ENCODE data around the gene HOXD11.

Gene HOXD11

GRCh38 chr2:176109192-176109901 is 2.3 kb downstream of the HOXD11 start:
- DNase-seq: no peak

DNA sequence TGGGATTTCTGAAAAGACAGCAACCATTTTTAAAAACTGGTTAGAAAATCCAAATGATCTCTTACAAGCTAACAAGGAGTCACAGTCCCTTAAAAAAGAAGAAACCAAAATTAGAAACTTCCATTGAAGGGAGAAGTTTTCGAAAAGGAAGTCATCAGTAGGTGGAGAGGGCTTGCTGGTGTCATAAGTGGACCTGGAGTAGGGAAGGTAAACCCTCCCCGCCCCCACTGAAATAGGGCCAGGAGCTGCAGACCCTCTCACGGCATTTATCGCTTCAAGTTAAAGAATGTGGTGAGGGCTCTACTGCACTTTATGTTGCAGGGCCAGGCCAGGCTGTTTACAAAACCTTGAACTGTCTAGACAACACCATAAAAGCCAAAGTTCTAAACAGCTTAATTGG is 2.9 kb downstream of the HOXD11 start:
- no peak for DNase-seq

DNA sequence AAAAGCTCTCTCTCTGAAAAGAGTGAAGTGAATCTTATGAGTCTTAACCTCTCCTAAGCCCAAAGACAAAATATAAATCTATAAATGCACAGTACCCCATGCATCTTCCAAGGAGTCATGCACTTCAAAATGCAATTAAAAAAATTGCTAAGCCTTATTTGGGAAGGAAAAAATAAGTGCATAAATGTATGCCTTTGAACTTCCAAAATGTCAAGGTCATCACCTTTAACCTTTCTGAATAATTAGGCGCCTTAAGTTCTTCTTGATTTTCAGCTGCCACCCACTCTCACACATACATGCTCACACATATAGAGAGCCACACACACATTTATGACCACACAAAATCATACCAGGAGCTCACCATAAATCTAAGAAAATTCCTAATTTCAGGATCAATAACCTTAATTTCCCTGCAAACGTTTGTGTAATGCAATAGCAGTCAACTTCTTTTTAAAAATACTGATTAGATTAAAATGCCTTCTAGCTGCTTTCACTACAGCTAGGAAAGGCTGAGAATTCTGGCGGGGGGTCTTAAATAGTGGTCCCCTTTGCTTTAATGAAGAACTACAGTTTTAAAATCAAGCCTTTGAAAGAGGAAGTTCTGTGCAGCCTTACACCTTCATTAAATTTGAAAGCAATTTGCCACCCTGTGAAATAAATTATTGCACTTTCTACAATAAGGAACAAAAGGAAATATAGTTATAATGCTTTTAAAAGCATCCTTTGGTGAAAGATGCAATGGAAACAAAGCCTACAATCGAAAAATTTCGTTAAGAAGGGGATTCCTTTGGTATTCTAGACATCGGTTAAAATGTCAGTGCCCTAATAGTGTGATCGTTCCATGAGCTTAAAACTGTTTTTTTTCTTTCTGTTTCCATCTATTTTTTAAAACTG is 3.6 kb downstream of the HOXD11 start:
- DNase-seq: no peak

DNA sequence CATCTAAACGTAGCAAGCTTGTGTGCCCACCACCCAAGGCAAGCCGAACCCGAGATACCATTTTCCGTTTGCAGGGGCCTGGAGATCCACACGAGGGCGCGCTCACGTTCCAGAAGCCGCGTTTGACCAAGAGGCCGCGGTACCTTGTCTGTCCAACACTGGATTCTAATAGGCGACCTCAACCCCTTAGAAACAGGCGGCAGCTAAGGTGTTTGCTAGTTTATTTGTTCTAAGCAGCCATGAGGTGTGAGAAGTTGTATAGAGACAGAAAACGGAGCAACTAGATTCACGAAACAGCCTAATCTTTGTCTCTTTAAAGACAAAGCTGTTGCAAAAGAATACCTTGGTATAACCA is 4.2 kb downstream of the HOXD11 start:
- DNase-seq: no peak

DNA sequence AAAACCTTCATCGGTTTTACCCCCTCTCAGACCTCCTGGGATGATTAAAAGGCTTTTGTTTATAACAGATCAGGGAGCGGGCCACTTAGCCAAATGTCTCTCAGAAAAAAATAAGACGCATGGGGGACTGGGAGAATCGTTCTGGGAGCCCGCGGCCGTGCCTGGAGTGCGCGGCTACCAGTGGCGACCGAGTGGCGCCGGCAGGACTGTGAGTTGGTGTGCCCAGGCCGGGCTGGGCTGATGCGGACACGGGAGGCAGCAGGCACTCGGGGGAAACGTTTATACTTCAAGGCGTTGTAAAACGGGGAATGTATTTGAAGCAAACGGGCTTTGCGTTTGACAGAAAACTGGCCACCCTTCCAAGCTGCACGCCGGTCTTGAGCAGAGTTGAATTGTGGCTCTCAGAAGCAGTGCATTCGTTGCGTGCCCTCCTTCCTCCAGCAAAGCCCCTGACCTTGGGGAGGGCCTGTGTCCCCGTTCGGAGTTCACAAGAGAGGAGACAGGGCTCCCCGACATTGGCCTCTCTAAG is 4.8 kb downstream of the HOXD11 start:
- DNase-seq: no peak

- no peak for DNase-seq
Measured at GRCh38 chr2:176112375-176113302, 5.6 kb downstream of the HOXD11 start.

GRCh38 chr2:176114120-176114929 is 7.2 kb downstream of the HOXD11 start:
- no peak for DNase-seq

GRCh38 chr2:176114930-176115625 is 8.0 kb downstream of the HOXD11 start:
- DNase-seq: no peak

GRCh38 chr2:176115883-176116813 is 9.1 kb downstream of the HOXD11 start, which contains the start of gene HOXD10:
Gene HOXD10, plus strand, starts transcription at chr2:176116778. Its CDS starts 56 bp downstream, at chr2:176116834.
- DNase-seq: no peak

- no peak for DNase-seq
Measured at GRCh38 chr2:176117162-176117822, 10.2 kb downstream of the HOXD11 start.

DNA sequence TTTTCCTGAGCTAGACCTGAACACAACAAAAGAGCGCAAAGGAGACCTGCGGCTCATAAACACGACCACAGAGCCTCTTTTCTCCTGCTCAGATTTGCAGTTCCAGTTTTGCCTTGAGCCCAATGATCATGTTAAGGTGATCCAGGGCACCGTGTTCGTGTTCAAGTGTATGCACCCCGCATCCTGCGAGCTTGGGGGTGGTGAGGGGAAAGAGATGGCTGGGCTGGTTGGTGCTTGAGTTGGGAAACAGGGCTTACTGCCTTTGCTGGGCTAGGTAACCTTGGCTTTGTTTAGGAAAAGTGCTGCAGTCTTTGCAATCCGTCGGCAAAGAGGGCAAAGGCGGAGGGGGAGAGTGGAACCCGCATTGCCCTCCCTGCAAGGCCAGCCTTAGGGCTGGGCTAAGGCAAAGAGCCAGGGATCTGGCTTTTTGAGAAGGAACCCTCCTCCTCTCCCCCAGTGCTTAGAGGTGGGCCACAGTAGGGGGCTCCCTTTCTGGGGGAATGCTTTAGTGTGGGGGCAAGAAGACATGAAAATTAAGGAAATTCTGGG is 10.8 kb downstream of the HOXD11 start:
- DNase-seq: no peak

GRCh38 chr2:176118601-176119339 is 11.7 kb downstream of the HOXD11 start:
- DNase-seq: no peak

DNA sequence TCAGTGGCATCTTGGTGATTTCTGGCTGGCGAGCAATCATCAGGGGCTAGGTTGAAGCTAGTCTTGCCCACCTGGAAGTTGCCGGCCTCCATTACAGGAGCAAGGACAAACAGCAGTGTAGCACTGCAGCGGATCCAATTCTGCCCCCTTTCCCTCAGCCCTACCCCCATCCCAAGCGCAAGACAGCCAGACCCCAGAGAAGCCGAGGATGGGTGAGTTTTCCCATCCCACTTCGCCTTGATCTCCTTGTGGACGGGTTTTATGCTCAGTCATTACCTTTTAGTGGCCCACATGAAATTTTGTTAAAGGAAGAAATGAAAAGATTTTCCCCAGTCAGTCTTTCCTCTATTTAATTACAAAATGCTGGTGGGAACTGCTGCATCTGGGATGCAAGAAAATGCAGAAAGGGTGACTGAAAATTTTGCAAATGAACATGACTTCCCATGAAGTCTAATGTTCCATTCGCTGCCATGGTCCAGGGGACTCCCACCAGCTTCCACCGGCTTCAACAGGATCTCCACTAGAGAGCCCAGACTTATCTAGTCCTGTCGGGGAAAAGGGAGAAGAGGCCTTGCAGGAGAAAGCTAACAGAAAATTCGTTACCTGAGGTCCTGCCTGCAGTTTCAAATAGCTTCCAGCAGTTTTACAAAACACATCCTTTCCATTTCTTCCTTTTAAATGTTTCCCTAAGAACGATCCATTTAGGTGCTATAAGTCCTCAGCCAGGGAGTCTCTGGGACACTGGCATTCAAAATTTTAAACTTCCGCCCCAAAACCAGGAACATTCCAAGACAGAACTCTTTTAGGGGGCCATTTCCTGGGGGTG is 13.5 kb downstream of the HOXD11 start:
- DNase-seq: no peak

GRCh38 chr2:176121190-176122051 is 14.3 kb downstream of the HOXD11 start:
- no peak for DNase-seq

DNA sequence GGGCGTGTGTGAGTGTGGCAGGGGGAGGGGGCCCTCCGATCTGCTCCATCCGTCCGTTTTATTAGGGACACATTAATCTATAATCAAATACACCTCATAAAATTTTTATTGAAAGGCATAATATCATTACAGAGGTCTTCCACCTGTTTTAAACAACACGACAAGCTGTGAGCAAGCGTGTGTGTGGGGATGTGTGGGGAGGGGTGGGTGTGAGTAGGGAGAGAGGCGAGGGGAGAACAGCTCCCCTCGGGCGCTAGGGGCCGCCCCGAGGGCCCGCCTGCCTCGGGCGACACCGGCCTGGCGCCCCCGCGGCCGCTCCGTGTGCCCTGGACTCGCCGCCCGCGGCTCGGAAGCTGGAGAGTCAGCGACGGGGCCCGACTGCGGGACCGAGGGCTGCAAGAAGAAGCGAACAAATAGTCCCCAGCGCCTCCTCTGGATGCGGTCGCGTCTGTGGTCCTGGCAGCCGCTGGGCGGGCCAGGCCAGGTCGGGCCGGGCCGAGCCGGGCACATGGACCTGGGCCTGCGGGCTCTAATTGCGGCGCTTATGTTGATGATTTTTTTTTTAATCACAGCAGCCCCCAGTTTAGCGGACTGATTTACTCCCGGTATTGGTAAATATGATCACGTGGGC is 15.1 kb downstream of the HOXD11 start:
- no peak for DNase-seq
